ENCODE measurements around the gene OR1N2.

The OR1N2 gene, protein sequence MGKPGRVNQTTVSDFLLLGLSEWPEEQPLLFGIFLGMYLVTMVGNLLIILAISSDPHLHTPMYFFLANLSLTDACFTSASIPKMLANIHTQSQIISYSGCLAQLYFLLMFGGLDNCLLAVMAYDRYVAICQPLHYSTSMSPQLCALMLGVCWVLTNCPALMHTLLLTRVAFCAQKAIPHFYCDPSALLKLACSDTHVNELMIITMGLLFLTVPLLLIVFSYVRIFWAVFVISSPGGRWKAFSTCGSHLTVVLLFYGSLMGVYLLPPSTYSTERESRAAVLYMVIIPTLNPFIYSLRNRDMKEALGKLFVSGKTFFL

DNA sequence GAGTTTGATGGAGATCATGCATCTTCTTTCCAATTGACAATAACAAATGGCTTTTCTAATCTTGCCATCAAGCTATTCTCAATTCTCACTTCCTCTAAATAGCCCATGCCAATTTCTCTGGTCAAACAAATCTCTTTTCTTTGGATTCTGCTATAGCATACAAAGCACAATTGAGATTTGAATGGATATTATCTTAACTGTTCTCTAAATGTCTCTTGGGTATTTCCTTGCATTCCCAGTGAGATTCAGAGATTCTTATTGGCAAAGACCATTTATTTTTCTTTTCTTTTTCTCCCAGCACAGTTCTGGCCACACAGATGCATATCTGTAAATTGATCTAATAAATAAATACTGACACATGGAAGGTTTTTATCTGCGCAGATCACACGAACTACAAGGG, at the start of gene OR1N2:
TSS of gene OR1N2 (plus strand) at position 301 of the 400 bp plus-strand sequence. CDS start 100 bp downstream, outside the sequence.
- TF ChIP-seq EZH2phosphoT487 (IDR thresholded peaks at IDR 0.05; ENCODE audit: low read depth) (no peak), CTCF (IDR thresholded peaks at IDR 0.05; ENCODE audit: low read depth, low read length) (no peak)
- Histone ChIP-seq H3K9ac (ENCODE audit: low read length) (no peak within 1 kb of the TSS), H2AFZ (ENCODE audit: low read depth, low read length) (no peak within 1 kb of the TSS), H3K4me2 (ENCODE audit: low read length) (no peak within 1 kb of the TSS), H3K4me3 (ENCODE audit: low read length) (no peak within 1 kb of the TSS), H3K27ac (ENCODE audit: low read length) (no peak within 1 kb of the TSS), H3K79me2 (ENCODE audit: low read length) (no peaks in the 10 kb centered on the region), H3K4me1 (ENCODE audit: low read length) (peaks cover 3% of the 10 kb centered on the region; the same call in 1 of the 2 replicates), H3K9me3 (ENCODE audit: insufficient read depth, low read length) (no peaks in the 10 kb centered on the region), H4K20me1 (ENCODE audit: insufficient read depth, low read length) (no peaks in the 10 kb centered on the region; the same call in 1 of the 2 replicates), H3K27me3 (ENCODE audit: low read depth, low read length) (peaks cover 27% of the 10 kb centered on the region; the same call in 1 of the 2 replicates), H3K36me3 (replicated peaks; ENCODE audit: low read depth, low read length) (no peaks in the 10 kb centered on the region)

DNA sequence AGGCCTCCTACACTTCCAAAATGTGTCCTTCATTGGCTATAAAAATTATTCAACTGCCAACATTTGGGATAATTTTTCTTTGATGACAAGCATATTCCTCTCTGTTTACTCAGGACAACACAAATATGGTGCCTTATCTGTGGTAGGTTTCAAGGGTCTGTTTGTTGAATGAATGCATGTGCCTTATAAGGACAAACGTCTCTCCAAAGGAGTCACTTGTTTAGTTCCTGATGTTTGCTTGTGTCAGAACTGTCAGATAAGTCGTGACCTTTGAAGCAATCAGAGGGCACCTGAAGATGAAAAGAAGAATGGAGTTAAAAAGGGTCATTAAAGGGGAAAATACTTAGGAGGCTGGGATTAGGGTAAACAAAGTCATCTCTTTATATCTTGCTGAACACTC, 45.9 kb upstream of the OR1N2 start:
- Histone ChIP-seq H3K9me3 (ENCODE audit: insufficient read depth, low read length) (no peaks in the 10 kb centered on the region), H3K79me2 (ENCODE audit: low read length) (no peaks in the 10 kb centered on the region), H3K4me2 (ENCODE audit: low read length) (no peak overlapping the region), H3K27me3 (ENCODE audit: low read depth, low read length) (peaks cover 21% of the 10 kb centered on the region), H3K4me1 (ENCODE audit: low read length) (no peaks in the 10 kb centered on the region), H2AFZ (ENCODE audit: low read depth, low read length) (no peak overlapping the region), H4K20me1 (ENCODE audit: insufficient read depth, low read length) (no peaks in the 10 kb centered on the region), H3K4me3 (ENCODE audit: low read length) (no peak overlapping the region), H3K9ac (ENCODE audit: low read length) (no peak overlapping the region), H3K27ac (ENCODE audit: low read length) (no peak overlapping the region), H3K36me3 (replicated peaks; ENCODE audit: low read depth, low read length) (no peaks in the 10 kb centered on the region)
- no peak for TF ChIP-seq CTCF (IDR thresholded peaks at IDR 0.05; ENCODE audit: low read depth, low read length)
- no peak for TF ChIP-seq EZH2phosphoT487 (IDR thresholded peaks at IDR 0.05; ENCODE audit: low read depth)

GRCh38 chr9:122510502-122510901, 42.4 kb upstream of the OR1N2 start, which contains the start of gene OR1J2:
Gene OR1J2 (plus strand): TSS chr9:122510802. CDS start chr9:122510802, 0 bp downstream.
- Histone ChIP-seq H3K36me3 (replicated peaks; ENCODE audit: low read depth, low read length) (no peaks in the 10 kb centered on the region), H3K27me3 (ENCODE audit: low read depth, low read length) (peaks cover 19% of the 10 kb centered on the region), H3K27ac (ENCODE audit: low read length) (no peak within 1 kb of the TSS), H2AFZ (ENCODE audit: low read depth, low read length) (no peak within 1 kb of the TSS), H3K4me1 (ENCODE audit: low read length) (no peaks in the 10 kb centered on the region), H3K4me3 (ENCODE audit: low read length) (no peak within 1 kb of the TSS), H3K9me3 (ENCODE audit: insufficient read depth, low read length) (no peaks in the 10 kb centered on the region), H3K9ac (ENCODE audit: low read length) (no peak within 1 kb of the TSS), H3K4me2 (ENCODE audit: low read length) (no peak within 1 kb of the TSS), H4K20me1 (ENCODE audit: insufficient read depth, low read length) (no peaks in the 10 kb centered on the region), H3K79me2 (ENCODE audit: low read length) (no peaks in the 10 kb centered on the region)
- TF ChIP-seq EZH2phosphoT487 (IDR thresholded peaks at IDR 0.05; ENCODE audit: low read depth) (no peak), CTCF (IDR thresholded peaks at IDR 0.05; ENCODE audit: low read depth, low read length) (no peak)

DNA sequence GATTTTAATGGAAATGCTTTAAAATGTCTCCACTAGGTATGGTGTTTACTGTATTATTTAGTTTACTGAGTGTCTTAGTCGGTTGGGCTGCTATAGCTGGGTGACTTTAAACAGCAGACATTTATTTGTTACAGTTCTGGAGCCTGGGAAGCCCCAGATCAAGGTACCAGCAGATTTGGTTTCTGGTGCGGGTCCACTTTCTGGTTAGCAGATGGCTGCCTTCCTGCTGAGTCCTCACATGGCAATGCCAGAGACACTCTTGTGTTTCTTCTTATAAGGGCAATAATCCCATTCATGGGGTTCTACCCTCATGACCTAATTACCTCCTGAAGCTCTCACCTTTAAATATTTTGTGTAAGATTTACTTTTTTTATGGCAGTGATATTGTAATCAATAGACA, 34.7 kb upstream of the OR1N2 start:
- no peaks in the 10 kb centered on the region for H3K36me3 ChIP-seq (replicated peaks; ENCODE audit: low read depth, low read length)
- H3K27ac ChIP-seq (ENCODE audit: low read length): no peak overlapping the region
- peaks cover 39% of the 10 kb centered on the region; the same call in 1 of the 2 replicates for H3K27me3 ChIP-seq (ENCODE audit: low read depth, low read length)
- H3K79me2 ChIP-seq (ENCODE audit: low read length): no peaks in the 10 kb centered on the region
- H3K9me3 ChIP-seq (ENCODE audit: insufficient read depth, low read length): no peaks in the 10 kb centered on the region
- H3K4me2 ChIP-seq (ENCODE audit: low read length): no peak overlapping the region
- no peaks in the 10 kb centered on the region for H3K4me1 ChIP-seq (ENCODE audit: low read length)
- H2AFZ ChIP-seq (ENCODE audit: low read depth, low read length): no peak overlapping the region
- H3K9ac ChIP-seq (ENCODE audit: low read length): no peak overlapping the region
- H3K4me3 ChIP-seq (ENCODE audit: low read length): no peak overlapping the region
- no peaks in the 10 kb centered on the region for H4K20me1 ChIP-seq (ENCODE audit: insufficient read depth, low read length)
- TF ChIP-seq CTCF (IDR thresholded peaks at IDR 0.05; ENCODE audit: low read depth, low read length): no peak
- TF ChIP-seq EZH2phosphoT487 (IDR thresholded peaks at IDR 0.05; ENCODE audit: low read depth): no peak

All from OCI-LY3 (cell line).